Ureter (tissue), 1 donor: ENCODE data around the gene IFT52. TPM values are rescaled to one million over a fixed set of nuclear protein-coding genes. Genes with fewer than 3 reads are reported as not detected.

Experiments
- DNase-seq: peaks from one replicate; pipeline ENCODE4 v3.0.0-alpha.2; 2020; ENCODE audit warnings: low spot score
- total RNA-seq: library from RNA; stranded (reverse); gene quantifications from one replicate; pipeline ENCODE4 v1.2.4, GENCODE V29; 2023
- donor health status: DM: yes; HTN: yes; CAD: no.

The IFT52 gene
- 33.9 TPM for total RNA-seq

- DNase-seq, result peak; percentile 93
Observed at GRCh38 chr20:43590392-43591303, at the start of gene IFT52. Gene IFT52, plus strand, starts transcription at chr20:43590937. Its CDS starts 3,762 bp downstream, at chr20:43594699.

GRCh38 chr20:43541214-43541613 is 49.5 kb upstream of the IFT52 start:
- DNase-seq, result no peak

GRCh38 chr20:43542161-43542560 is 48.6 kb upstream of the IFT52 start:
- DNase-seq, result no peak

- no peak for DNase-seq
Observed at GRCh38 chr20:43542674-43543073, 48.1 kb upstream of the IFT52 start.

- no peak for DNase-seq
Observed at GRCh38 chr20:43543138-43543537, 47.6 kb upstream of the IFT52 start.

- DNase-seq, result no peak
Observed at GRCh38 chr20:43544501-43544900, 46.2 kb upstream of the IFT52 start.

- DNase-seq, result no peak
Observed at GRCh38 chr20:43545837-43546578, 44.7 kb upstream of the IFT52 start.

GRCh38 chr20:43548273-43548880 is 42.4 kb upstream of the IFT52 start:
- DNase-seq, result no peak

- DNase-seq, result no peak
Observed at GRCh38 chr20:43549416-43550065, 41.2 kb upstream of the IFT52 start.

GRCh38 chr20:43550456-43550855 is 40.3 kb upstream of the IFT52 start:
- no peak for DNase-seq

GRCh38 chr20:43554369-43554768 is 36.4 kb upstream of the IFT52 start:
- no peak for DNase-seq

GRCh38 chr20:43558412-43559146 is 32.2 kb upstream of the IFT52 start, which contains the start of gene SGK2:
Gene SGK2, plus strand, starts transcription at chr20:43559027. Its CDS starts 7,469 bp downstream, at chr20:43566496.
- DNase-seq, result peak; percentile 61

- no peak for DNase-seq
Observed at GRCh38 chr20:43559147-43559987, 31.4 kb upstream of the IFT52 start.

- no peak for DNase-seq
Observed at GRCh38 chr20:43560974-43561373, 29.8 kb upstream of the IFT52 start.

- DNase-seq, result no peak
Observed at GRCh38 chr20:43563429-43563828, 27.3 kb upstream of the IFT52 start.

GRCh38 chr20:43563991-43564390 is 26.7 kb upstream of the IFT52 start:
- no peak for DNase-seq

- DNase-seq, result no peak
Observed at GRCh38 chr20:43564455-43564854, 26.3 kb upstream of the IFT52 start.

GRCh38 chr20:43564993-43565757 is 25.6 kb upstream of the IFT52 start:
- DNase-seq, result no peak

GRCh38 chr20:43565758-43566104 is 25.0 kb upstream of the IFT52 start:
- DNase-seq, result no peak
